Measurements from ENCODE around the gene CPT1C.

The CPT1C gene

DNA sequence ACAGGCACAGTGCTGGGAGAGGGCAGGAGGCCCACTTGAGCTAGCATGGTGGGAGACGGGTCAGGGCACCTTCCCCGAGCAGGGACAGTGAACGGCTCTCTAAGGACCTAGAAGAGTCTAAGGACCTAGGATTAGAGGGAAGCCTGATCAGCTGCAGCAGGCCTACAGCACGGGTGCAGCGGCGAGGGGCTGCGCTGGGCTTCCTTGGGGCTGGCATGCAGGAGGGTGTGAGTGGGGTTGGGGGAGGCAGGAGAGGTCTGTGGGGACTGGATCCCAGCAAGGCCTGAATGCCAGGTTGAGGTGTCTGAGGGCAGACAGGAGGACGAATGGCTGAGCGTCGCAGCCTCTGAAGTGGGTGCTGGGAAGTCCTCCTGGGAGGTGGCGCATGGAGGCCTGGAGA is 45.3 kb upstream of the CPT1C start:
- Histone ChIP-seq H3K36me3 (ENCODE audit: control insufficient read depth, insufficient read depth, low read length) (no peaks in the 10 kb centered on the region), H3K4me1 (peaks cover 18% of the 10 kb centered on the region), H3K79me2 (peaks cover 48% of the 10 kb centered on the region), H3K9me3 (ENCODE audit: control insufficient read depth, low read length) (no peaks in the 10 kb centered on the region), H3K4me3 (ENCODE audit: low read depth, low read length) (no peak overlapping the region), H3K27ac (no peak overlapping the region), H3K9ac (no peak overlapping the region), H3K27me3 (ENCODE audit: control insufficient read depth, insufficient read depth, low read length) (no peaks in the 10 kb centered on the region), H2AFZ (no peak overlapping the region), H3K4me2 (ENCODE audit: low read length) (no peak overlapping the region)
- TF ChIP-seq, protein P1, sequence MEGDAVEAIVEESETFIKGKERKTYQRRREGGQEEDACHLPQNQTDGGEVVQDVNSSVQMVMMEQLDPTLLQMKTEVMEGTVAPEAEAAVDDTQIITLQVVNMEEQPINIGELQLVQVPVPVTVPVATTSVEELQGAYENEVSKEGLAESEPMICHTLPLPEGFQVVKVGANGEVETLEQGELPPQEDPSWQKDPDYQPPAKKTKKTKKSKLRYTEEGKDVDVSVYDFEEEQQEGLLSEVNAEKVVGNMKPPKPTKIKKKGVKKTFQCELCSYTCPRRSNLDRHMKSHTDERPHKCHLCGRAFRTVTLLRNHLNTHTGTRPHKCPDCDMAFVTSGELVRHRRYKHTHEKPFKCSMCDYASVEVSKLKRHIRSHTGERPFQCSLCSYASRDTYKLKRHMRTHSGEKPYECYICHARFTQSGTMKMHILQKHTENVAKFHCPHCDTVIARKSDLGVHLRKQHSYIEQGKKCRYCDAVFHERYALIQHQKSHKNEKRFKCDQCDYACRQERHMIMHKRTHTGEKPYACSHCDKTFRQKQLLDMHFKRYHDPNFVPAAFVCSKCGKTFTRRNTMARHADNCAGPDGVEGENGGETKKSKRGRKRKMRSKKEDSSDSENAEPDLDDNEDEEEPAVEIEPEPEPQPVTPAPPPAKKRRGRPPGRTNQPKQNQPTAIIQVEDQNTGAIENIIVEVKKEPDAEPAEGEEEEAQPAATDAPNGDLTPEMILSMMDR (IDR thresholded peaks at IDR 0.05), result no peak

DNA sequence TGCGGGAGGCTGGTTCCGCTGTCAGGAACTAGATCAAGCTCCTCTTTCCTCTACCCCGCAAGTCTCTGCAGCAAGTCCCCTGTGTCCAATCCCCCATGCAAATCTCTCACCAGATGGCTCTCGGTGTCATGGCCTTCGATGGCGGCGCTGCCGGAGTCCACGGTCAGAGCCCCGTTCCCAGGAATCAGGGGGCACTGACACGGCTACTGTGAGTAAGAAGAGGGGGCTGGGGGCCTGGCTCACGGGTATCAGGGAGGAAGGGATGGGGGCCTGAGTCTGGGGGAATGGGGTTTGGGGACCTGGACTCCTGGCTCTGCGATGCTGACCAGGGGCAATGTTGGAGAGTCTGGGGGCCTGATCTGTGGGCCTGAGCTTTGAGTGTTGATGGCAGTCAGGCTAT is 44.9 kb upstream of the CPT1C start:
- H3K79me2 ChIP-seq, result peaks cover 48% of the 10 kb centered on the region
- H3K9me3 ChIP-seq (ENCODE audit: control insufficient read depth, low read length), result no peaks in the 10 kb centered on the region
- peaks cover 15% of the 10 kb centered on the region for H3K4me1 ChIP-seq
- TF ChIP-seq, protein P1 (IDR thresholded peaks at IDR 0.05), result no peak
- H3K27me3 ChIP-seq (ENCODE audit: control insufficient read depth, insufficient read depth, low read length), result no peaks in the 10 kb centered on the region
- no peak overlapping the region for H3K4me3 ChIP-seq (ENCODE audit: low read depth, low read length)
- no peak overlapping the region for H3K9ac ChIP-seq
- no peaks in the 10 kb centered on the region for H3K36me3 ChIP-seq (ENCODE audit: control insufficient read depth, insufficient read depth, low read length)
- no peak overlapping the region for H3K27ac ChIP-seq
- H3K4me2 ChIP-seq (ENCODE audit: low read length), result no peak overlapping the region
- H2AFZ ChIP-seq, result no peak overlapping the region

DNA sequence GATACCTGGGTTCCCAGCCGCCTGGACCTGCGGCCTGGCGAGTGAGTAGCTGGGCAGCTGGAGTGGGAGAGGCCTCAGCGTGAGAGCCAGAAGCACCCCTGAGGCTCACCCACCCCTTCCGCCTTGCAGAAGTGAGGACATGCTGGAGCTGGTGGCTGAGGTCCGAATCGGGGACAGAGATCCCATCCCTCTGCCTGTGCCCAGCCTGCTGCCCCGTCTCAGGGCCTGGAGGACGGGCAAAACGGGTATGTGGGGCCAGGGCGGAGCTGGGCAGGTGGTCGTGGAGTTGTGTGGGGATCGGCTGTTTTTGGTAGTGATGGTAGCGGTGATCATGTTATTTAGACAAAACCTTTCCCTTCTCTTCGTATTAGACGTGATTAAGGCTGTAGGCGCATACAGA is 44.3 kb upstream of the CPT1C start:
- Histone ChIP-seq H3K27me3 (ENCODE audit: control insufficient read depth, insufficient read depth, low read length) (no peaks in the 10 kb centered on the region), H3K79me2 (peaks cover 48% of the 10 kb centered on the region), H3K9ac (no peak overlapping the region), H3K27ac (no peak overlapping the region), H3K36me3 (ENCODE audit: control insufficient read depth, insufficient read depth, low read length) (no peaks in the 10 kb centered on the region), H2AFZ (no peak overlapping the region), H3K9me3 (ENCODE audit: control insufficient read depth, low read length) (no peaks in the 10 kb centered on the region), H3K4me1 (peaks cover 11% of the 10 kb centered on the region), H3K4me2 (ENCODE audit: low read length) (no peak overlapping the region), H3K4me3 (ENCODE audit: low read depth, low read length) (no peak overlapping the region)
- TF ChIP-seq, protein P1 (IDR thresholded peaks at IDR 0.05), result no peak

DNA sequence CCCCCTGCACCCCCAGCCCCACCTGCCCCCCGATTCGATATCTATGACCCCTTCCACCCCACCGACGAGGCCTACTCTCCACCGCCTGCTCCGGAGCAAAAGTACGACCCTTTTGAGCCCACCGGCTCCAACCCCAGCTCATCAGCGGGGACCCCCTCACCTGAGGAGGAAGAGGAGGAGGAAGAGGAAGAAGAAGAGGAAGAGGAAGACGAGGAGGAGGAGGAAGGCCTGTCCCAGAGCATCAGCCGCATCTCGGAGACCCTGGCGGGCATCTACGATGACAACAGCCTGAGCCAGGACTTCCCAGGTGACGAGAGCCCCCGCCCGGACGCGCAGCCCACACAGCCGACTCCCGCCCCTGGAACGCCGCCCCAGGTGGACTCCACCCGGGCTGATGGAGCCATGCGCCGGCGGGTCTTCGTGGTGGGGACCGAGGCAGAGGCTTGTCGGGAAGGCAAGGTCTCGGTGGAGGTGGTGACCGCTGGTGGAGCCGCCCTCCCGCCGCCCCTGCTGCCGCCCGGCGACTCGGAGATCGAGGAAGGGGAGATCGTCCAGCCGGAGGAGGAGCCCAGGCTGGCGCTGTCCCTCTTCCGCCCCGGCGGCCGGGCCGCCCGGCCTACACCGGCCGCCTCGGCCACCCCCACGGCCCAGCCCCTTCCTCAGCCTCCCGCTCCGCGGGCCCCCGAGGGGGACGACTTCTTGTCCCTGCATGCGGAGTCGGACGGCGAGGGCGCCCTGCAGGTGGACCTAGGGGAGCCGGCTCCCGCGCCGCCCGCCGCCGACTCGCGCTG is 39.7 kb upstream of the CPT1C start:
- Histone ChIP-seq H3K27me3 (ENCODE audit: control insufficient read depth, insufficient read depth, low read length) (no peaks in the 10 kb centered on the region), H3K4me3 (ENCODE audit: low read depth, low read length) (no peak overlapping the region), H3K9ac (no peak overlapping the region), H3K79me2 (peaks cover 15% of the 10 kb centered on the region), H3K27ac (no peak overlapping the region), H3K36me3 (ENCODE audit: control insufficient read depth, insufficient read depth, low read length) (no peaks in the 10 kb centered on the region), H3K4me2 (ENCODE audit: low read length) (no peak overlapping the region), H3K4me1 (no peaks in the 10 kb centered on the region), H2AFZ (no peak overlapping the region), H3K9me3 (ENCODE audit: control insufficient read depth, low read length) (no peaks in the 10 kb centered on the region)
- TF ChIP-seq, protein P1 (IDR thresholded peaks at IDR 0.05), result no peak

Data from parathyroid adenoma (tissue), 2 donors.